Esophagus mucosa (tissue), 1 donor: ENCODE data around the gene SLC15A4. TPM values are rescaled to one million over a fixed set of nuclear protein-coding genes. Genes with fewer than 3 reads are reported as not detected.

Experiments
- ATAC-seq: fragments of 200-7000 bp; cut with Tn5 transposase; one replicate; pipeline ENCODE4 v1.9.1; 2020
- total RNA-seq: library from RNA; stranded (reverse); gene quantifications from one replicate; pipeline ENCODE4 v1.2.4, GENCODE V29; 2023
- donor health status: DM: yes; HTN: yes; CAD: no.

Gene SLC15A4
- total RNA-seq, 1 donor from 2014 or later: 12.8 TPM

DNA sequence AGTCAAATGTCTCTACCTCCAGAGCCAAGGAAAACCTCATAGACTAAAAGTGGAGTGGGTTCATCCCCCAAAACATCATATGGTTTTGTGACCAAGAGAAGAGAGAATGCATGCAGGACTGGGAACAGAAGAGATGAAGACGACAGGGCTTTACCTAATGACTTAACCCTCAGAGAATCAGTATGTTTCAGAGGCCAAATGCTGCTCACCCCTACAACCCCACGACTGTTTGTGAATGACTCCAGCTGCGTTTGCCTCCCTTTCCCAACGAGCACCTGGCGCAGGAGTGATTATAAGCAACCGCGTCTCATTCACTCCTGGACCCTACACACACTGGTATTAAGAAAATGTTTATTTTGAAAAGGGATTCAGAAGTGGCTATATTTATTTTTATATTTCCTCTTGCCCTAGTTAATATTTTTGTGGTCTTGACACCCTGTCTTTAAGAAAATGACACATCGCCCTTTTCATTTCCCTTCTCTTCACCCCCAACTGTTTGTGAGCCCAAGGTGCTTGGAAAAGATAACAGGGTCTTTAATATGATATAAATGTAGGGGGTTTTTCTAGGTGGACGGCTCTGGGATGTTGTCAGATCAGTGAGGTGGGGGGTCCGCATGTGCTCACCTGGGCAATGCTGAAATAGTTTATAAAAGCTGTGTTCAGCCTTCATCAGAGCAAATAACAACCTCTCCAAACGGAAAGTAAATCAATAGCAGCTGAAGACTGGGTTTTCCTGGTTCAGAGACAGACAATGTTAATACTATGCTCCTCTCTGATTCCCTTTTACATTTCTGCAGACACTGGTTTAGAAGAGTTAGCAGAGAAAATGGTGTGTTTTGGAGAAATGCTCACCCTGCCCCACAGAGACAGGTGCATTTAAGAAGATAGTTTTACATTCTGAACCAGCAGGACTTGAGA, 77.7 kb downstream of the SLC15A4 start:
- ATAC-seq: no peak

GRCh38 chr12:128743916-128744315, 79.8 kb downstream of the SLC15A4 start:
- ATAC-seq: no peak

Other genes starting within 250 kb of the SLC15A4 start
- gene GLT1D1, start 29.5 kb upstream of the SLC15A4 start, total RNA-seq: 0.64 TPM